ENCODE measurements around the gene FAAH2.
"Not testable (repeated sequence)": the region's sequence is repeated elsewhere in the genome, so short reads cannot be mapped to it uniquely, and the experiment has no call there.

Gene FAAH2, protein sequence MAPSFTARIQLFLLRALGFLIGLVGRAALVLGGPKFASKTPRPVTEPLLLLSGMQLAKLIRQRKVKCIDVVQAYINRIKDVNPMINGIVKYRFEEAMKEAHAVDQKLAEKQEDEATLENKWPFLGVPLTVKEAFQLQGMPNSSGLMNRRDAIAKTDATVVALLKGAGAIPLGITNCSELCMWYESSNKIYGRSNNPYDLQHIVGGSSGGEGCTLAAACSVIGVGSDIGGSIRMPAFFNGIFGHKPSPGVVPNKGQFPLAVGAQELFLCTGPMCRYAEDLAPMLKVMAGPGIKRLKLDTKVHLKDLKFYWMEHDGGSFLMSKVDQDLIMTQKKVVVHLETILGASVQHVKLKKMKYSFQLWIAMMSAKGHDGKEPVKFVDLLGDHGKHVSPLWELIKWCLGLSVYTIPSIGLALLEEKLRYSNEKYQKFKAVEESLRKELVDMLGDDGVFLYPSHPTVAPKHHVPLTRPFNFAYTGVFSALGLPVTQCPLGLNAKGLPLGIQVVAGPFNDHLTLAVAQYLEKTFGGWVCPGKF

DNA sequence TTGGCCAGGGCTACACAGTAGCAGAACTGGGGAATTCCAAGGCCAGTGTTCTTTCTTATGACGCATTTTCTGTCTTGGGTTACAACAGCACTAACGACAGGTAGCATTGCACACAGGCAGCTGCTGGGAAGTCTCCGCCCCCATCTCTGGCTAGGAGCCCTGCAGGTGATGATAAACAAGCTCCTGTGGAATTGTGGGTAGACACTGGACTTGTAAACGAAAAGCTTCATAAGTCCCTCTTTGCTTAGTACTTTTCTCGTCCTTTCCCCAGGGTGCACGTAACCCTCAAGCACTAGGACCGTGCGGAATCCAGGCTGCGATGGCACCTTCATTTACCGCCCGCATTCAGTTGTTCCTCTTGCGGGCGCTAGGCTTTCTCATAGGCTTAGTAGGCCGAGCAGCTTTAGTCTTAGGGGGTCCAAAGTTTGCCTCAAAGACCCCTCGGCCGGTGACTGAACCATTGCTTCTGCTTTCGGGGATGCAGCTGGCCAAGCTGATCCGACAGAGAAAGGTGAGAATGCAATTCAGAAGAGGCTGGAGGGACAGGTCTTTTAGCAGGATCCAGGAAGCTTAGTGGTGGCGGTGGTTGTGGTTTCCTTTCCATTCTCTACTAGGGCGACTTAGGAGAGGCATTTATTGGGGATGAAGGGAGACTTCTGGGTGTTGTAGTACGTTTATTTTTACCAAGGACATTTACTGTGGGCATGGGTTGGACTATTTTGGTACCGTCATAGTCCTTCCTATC, at the start of gene FAAH2:
FAAH2 (plus strand) TSS at position 200 of the 745 bp plus-strand sequence; CDS start at position 320, 120 bp downstream.
- DNase-seq: peak; percentile 48

DNA sequence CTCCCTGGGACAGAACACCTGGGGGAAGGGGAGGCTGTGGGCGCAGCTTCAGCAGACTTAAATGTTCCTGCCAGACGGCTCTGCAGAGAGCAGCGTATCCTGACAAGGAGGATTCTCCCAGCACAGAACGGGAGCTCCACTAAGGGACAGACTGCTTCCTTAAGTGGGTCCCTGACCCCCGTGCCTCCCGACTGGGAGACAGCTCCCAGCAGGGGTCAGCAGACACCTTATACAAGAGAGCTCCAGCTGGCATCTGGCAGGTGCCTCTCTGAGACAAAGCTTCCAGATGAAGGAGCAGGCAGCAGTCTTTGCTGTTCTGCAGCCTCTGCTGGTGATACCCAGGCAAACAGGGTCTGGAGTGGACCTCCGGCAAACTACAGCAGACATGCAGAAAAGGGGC, 44.5 kb upstream of the FAAH2 start:
- DNase-seq: no peak

DNA sequence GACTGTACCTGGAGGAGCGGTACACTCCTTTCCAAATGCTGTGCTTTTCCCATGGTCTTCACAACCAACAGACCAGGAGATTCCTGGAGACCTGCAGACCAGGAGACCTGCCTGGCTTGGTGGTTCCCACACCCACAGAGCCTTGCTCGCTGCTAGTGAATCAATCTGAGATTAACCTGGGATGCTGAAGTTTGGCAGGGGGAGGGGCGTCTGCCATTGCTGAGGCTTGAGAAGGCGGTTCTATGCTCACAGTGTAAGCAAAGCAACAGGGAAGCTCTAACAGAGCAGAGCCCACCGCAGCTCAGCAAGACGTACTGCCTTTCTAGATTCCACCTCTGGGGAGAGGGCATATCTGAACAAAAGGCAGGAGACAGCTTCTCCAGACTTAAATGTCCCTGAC, 34.5 kb upstream of the FAAH2 start:
- DNase-seq: no peak

DNA sequence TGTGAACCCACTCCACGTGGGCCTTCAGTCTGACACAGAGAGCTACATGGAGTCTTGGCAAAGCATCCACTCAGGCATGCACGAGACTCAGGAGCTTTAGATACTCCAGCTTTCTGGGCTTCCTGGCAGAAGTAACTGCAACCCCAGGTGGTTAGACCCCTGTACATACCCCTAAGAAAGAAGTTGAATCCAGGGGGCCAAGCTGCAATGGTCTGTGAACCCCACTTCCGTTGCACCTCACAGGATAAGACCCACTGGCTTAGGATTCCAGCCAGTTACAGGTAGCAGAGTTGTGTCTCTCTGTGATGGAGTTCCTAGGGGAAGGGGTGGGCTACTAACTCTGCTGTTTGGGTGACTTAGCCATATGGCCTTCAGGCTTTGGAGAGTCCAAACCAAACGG, 21.4 kb upstream of the FAAH2 start:
- no peak for DNase-seq

DNA sequence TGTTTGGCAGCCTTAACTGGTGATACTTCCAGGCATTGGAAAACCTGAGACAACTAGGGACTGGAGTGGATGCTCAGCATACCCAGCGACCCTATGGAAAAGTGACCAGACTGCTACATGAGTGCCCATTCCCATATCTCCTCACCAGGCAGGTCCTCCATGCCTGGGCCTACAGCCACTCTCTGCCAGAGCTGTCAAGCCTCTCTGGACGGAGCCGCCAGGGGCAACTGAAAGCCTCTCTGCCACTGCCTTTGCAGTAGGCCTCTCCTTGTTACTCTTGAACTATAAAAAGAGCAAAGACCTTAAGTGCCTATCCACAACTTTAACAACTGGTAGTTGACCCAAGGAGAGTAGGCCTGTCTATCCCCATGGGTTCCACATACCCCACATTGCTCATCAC, 20.2 kb upstream of the FAAH2 start:
- no peak for DNase-seq

DNA sequence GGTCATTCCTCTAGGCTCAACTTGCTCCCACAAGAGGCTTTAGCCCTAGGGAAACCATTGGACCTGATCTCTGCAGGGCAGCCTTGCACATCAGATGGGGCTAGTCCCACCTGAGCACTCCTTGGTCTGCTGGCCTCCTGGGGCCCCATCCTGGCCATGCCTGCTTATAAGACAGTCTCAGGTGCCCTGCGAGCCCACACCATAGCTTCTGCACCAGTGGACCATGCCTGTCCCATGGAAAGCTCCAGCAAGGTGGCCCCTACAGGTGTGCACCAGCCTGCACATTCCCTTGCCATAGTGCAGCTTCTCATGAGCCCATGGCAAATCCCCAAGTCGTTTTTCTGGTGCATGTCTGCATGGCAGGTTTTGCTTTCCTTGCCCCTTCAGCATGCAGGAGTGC, 19.6 kb upstream of the FAAH2 start:
- DNase-seq: no peak

DNA sequence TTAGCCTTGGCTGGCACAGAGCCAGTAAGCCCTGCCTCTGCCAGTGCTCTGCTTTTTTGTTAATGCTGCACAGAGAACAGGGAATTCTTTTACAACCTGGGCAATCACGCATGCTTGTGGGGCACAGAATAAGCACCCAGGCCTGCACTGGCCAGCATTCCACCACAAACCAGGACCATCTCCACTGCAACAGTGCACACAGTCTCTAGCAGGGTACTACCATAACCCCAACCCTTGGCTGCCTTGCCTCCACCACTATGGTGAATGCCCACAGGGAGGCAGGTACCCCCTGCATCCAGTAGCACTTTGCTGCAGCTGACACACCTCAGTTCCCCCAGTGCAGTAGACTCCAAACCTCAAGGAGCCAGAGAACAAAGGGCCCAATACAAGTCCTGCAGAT, 19.2 kb upstream of the FAAH2 start:
- DNase-seq: no peak

DNA sequence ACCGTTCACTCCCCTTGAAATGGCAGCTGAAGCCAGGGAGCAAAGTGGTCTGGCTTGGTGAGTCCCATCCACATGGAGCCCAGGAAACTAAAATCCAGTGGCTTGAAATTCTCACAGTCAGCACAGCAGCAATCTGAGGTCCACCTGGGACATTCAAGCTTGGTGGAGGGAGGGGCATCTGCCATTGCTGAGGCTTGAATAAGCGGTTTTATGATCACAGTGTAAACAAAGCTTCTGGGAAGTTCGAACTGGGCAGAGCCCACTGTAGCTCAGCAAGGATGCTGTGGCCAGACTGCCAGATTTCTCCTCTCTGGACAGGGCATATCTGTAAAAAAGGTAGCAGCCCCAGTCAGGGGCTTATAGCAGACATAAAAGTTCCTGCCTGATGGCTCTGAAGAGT, 15.5 kb upstream of the FAAH2 start:
- no peak for DNase-seq

DNA sequence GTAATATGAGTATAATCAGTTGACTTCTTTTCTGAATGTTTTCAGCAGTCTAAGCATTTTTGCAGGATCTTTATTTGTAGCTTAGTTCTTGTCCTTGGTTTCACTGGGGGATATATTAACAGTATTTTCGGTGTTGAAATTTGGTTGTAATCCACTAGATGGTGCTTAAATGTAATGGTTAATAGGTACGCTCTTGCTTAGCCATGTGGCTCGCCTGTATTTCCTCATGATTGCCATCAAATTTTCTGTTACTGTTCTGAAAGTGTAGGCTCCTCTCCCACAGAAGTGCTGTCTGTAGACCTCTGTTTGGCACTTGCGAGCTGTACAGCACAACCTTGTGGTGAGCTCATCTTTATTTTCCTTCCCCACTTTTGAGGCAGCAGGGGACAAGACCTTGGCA, 3.9 kb upstream of the FAAH2 start:
- DNase-seq: no peak

DNA sequence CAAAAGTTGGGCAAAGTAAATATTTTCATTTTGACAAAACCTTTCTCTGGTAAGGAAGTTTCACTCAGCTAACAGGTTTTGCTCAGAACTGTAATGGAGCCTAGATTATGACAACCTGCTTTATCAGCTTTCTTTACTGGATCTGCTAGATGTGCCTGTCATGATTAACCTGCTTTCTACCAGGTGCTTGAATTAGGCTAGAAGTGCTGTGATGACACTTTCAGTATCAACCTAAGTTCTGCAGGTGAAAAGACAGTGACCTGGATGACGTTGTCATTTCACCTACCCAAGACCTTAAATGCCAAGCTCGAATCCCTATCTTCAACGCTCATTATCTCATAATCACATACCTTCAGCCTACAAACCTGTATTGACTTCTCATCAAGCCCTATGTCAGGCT, 1.5 kb upstream of the FAAH2 start:
- no peak for DNase-seq

DNA sequence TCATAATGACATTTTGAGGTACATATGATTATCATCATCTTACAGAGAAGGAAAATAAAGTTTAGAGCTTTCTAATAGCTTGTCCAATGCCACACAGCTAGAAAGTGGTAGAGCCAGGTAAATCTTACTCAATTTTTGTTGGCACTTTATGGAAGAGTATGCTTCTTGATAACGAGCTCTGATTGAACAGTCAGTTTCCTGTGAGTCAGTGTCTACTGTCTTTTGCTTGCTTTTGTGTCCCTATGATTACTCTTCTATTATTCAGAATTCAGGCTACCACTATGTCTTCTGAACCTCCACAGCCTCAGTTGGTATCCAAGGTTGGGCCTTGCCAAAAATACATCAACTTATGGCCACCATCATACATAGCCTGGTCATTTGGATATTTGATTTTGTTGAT, 2.6 kb downstream of the FAAH2 start:
- DNase-seq: no peak

DNA sequence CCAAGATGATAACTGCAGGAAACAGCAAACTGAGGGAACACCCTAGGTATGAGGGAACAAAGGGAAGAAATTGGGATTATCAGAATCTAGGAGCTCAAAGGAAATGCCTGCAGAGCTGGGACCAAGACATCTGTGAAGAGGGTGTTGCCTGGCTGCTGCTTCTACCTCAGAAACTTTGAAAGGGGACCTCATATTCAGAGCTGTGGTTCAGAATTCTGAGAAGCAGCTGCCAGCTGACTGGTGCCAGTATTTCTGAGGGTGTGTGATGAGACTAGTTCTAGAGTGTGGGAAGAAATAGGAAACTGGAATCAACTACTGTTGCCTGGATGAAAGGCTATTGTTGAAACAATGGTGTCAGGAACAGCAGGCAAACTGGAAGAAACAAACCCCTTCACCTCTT, 8.5 kb downstream of the FAAH2 start:
- DNase-seq: no peak

DNA sequence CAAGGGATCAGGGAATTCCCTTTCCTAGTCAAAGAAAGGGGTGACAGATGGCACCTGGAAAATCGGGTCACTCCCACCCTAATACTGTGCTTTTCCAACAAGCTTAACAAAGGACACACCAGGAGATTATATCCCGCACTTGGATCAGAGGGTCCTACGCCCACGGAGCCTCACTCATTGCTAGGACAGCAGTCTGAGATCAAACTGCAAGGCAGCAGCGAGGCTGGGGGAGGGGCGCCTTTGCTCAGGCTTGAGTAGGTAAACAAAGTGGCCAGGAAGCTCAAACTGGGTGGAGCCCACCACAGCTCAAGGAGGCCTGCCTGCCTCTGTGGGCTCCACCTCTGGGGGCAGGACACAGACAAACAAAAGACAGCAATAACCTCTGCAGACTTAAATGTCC, 9.2 kb downstream of the FAAH2 start:
- not testable (repeated sequence) for DNase-seq

DNA sequence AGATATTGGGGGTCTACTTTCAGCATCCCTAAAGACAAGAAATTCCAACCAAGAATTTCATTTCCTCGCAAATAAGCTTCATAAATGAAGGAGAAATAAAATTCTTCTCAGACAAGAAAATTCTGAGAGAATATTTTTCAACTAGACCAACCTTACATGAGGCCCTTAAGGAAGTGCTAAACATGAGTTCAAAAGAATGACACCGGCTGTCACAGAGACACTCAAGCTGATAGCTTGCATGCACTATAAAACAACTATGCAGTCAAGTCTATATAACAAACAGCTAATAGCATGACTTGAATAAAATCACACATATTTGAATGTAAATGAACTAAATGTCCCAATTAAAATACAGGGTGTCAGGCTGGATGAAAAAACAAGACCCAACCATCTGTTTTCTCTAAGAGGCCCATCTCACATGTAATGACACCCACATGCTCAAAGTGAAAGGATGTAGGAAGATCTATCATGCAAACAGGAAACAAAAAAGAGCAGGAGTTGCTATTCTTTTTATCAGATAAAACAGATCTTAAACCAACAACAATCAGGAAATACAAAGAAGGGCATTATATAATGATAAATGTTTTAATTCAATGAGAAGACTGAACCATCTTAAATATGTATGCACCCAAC, 27.2 kb downstream of the FAAH2 start:
- no peak for DNase-seq

DNA sequence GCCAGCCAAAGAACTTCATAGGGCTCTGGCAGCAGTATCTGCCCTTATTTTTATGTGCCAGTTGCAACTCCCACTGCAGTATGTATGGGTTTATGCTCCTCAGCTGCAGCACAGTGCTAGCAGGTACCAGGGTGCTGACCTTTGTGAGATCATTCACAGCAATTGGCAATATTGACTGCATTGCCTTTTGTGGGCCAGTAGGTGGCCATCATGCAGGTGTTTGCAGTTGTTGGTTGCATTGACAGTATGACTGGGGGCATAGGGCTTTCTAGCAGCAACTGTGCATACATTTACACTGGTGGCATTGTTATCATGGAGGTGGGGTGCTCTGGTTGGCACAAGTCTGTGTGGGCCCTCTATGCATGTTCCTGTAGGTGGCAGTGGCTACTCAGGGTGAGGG, 42.5 kb downstream of the FAAH2 start:
- DNase-seq: no peak

DNA sequence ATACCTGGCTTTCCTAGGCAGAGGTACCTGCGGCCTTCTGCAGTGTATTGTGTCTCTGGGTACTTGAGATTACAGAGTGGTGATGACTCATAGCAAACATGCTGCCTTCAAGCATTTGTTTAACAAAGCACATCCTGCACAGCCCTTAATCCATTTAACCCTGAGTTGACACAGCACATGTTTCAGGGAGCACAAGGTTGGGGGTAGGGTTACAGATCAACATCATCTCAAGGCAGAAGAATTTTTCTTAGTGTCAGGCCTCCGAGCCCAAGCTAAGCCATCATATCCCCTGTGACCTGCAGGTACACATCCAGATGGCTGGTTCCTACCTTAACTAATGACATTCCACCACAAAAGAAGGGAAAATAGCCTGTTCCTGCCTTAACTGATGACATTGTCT, 49.3 kb downstream of the FAAH2 start:
- not testable (repeated sequence) for DNase-seq

DNA sequence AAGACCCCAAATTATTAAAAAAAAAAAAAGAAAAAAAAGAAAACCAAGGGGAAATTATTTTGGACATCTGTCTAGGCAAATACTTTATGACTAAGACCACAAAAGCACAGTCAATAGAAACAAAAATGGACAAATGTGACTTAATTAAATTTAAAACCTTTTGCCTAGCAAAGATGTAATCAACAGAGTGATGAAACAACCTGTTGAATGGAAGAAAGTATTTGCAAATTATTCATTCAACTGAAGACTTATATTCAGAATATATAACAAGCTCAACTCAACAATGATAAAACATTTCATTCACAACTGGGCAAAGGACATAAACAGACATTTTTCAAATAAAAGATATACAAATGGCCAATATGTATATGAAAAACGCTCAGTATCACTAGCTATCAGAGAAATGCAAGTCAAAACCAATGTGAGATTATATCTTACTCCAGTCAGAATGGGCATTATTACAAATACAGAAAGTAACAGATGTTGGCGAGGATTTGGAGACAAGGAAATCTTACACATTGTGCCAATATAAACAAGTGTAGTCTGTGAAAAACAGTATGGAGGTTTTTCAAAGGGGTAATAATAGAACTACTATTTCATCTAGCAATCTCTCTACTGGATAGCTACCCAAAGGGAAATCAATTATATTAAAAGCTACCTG, 67.1 kb downstream of the FAAH2 start:
- DNase-seq: no peak

DNA sequence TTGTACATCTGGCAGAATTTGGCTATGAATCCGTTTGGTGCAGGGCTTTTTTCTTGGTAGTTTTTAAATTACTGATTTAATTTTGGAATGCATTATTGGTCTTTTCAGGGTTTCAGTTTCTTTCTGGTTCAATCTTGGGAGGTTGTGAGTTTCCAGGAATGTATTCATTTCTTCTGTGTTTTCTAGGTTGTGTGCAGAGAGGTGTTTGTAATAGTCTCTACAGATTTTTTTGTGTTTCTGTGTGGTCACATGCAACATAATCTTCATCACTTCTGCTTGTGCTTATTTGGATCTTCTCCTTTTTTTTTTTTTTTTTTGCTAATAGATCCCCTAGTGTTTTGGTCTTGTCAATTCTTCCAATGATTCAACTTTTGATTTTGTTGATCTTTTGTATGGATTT, 77.6 kb downstream of the FAAH2 start:
- no peak for DNase-seq

DNA sequence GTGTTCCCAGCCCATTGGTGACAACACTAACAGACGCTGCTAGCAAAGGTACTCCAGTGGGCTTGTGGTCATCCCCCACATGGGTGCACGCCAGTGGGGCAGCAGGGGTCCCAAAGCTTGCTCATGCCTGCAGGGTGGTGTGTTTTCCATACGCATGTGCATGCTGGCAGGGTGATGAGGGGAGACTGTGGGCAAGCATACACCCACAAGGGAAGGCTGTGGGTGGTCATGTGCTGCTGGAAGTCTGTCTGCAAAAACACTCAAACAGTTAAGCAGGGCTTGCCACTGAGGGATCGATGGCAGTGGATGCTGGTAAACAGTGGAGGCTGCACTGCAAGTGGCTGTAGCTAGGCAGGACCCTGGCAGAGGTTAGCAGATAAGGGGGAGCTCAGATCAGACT, 79.9 kb downstream of the FAAH2 start:
- no peak for DNase-seq

DNA sequence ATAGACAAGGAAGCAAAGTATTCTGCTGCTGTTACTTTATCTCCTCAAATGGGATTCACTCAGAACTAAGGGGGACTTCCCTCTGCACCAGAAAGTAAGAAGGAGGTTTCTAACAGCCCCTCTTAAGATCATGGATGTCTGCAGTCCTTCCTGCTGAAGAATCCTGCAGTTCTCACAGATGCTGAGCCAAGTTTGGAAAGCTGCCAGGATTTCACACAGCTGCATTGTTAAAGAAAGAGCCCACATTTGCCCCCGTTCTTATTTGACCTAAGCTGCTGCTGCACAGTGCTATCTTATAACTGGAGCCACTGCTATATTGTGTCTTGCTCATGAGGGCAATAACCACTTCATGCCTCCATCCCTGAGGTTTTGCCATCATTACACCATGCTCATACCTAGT, 81.1 kb downstream of the FAAH2 start:
- no peak for DNase-seq

DNA sequence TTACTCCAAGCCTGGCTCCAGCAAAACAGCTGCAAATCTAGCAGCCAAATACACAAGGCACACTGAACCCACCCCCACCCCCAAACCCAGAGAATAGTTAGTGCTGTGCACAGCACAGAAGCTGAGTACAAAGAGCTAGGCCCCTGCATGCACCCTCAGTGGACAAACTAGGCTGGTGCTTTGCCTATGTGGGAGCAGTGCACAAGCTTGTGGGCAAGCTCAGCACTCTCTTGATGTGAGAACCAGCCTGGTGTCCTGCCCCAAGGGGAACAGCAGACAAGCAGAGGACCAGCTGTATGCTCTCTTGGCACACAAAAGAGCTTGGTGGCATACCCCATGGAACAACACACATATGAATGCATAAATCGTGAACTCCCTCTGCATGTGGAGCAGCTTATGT, 81.7 kb downstream of the FAAH2 start:
- DNase-seq: no peak

DNA sequence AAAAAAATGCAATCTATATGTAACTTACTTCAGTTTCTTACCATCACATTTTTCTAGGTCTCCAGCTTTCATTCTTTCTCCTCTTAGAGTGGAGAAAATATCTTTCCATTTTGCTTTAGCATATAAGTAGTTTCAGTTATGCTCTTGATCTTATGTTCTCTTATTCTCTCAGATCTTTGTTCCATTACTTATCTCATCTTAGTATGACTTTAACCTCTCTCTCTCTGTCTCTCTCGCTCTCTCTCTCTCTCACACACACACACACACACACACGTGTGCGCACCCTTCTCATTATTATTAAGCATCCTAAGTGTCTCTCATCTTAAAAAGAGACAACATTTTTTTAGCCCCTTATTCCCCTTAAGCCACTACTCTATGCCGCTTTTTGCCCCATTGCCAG, 92.8 kb downstream of the FAAH2 start:
- peak in 1 of 2 donors; percentile 0 for DNase-seq
